Activated CD4-positive, alpha-beta T cell treated with anti-CD3 and anti-CD28 coated beads, Interleukin-2, amount 50 U/mL, for 1 hour (primary cell): Measurements from ENCODE around the gene KRTAP5-2.

ENCODE experiments used
- DNase-seq: peaks from one replicate; pipeline ENCODE4 v3.0.0-alpha.2; 2020

Gene KRTAP5-2

GRCh38 chr11:1565904-1566247, 32.2 kb downstream of the KRTAP5-2 start:
- DNase-seq, result no peak

DNA sequence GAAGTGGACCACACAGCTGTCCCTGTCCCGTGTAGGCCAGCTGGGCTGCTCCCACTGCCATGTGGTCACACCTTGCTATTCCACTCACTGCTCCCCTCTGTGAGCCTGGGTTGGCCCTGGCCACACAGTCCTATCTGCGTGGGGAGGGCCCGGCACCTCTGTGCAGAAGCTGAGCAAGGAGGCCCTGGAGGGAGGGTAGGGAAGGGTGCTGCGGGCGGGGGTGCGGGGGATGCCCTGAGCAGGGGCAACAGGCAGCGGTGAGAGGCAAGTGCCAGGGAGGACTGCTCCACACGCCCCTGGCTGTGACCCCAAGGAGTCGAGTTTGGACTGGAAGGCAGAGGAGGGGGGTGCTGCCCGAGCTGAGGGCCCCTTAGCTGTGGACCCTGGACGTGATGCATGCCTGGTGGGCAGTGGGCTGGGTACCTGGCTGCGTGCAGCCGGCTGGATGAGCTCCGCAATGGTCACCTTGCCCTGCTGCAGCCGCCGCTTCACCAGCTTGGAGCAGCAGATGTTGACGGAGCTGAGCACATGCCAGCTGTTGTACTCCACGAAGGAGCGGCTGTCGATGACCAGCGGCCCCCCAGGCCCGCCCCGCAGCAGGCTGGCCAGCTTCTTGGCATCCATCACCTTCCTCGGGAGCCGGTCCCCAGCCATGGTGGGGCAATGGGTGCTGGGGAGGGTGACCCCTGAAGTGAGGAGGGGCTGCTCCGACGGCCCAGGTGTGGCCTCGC, 32.8 kb downstream of the KRTAP5-2 start:
- DNase-seq, result no peak

DNA sequence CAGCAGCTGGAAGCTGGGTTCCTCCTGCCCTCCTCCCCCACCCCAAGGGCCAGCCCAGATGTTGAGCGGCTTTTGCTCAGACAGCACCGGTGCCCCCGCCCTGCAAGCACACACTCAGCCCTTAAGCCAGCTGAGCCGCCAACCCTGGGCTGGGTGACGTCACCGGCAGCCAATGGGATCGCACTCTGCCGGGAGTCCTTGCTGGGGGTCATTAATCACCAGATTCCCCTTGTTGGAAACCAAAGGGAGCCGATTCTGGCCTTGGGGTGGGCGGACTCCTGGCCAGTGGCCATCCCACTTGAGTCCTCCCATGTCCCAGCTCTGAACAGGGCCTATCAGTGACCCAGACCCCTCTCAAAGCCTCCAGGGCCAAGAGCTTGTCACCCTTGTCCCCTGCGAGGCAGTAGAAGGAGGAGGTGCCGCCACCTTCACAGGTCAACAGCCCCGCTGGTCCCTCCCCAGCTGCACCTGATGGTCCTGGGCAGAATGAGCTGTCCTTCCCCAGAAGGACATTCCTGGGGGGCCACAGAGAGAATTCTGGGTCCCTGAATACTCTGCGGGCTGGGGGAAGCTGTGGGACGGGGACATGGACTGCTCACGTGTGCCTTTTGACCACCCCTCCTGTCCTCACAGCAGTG, 33.4 kb downstream of the KRTAP5-2 start:
- peak; percentile 41 for DNase-seq

GRCh38 chr11:1563697-1564534, 34.2 kb downstream of the KRTAP5-2 start:
- DNase-seq, result no peak

- no peak for DNase-seq
Measured at GRCh38 chr11:1563149-1563638, 34.9 kb downstream of the KRTAP5-2 start.

DNA sequence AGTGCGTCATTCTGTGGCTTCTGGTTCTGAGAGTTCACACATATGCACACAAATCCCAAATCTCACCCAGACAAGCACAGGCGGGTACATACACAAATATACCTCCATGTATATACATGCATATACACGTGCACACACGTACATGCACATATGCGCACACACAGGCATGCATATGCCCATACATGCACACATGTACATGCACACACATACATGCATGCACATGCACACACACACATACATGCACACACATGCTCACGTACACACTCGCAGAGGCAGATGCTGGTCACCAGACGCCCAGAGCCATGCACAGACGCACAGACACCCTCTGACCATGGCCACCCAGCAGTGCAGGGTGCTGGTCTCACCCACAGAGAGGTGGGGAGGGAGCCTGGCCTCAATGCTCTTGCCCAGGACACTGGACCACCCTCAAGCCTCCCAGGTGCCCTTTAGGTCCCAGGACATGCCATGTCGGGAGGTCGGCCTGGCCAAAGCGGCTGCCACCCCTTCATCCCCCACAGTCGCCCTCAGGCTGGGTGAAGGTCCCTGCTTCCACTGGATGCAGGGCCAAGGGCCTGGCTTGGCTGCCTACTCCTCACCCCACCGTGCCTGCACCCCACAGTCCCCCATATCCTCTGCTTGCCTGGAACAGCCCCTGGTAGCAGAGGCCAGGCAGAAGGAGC, 35.5 kb downstream of the KRTAP5-2 start:
- no peak for DNase-seq

- no peak for DNase-seq
Measured at GRCh38 chr11:1561955-1562354, 36.1 kb downstream of the KRTAP5-2 start.

- no peak for DNase-seq
Measured at GRCh38 chr11:1561266-1561665, 36.8 kb downstream of the KRTAP5-2 start.

DNA sequence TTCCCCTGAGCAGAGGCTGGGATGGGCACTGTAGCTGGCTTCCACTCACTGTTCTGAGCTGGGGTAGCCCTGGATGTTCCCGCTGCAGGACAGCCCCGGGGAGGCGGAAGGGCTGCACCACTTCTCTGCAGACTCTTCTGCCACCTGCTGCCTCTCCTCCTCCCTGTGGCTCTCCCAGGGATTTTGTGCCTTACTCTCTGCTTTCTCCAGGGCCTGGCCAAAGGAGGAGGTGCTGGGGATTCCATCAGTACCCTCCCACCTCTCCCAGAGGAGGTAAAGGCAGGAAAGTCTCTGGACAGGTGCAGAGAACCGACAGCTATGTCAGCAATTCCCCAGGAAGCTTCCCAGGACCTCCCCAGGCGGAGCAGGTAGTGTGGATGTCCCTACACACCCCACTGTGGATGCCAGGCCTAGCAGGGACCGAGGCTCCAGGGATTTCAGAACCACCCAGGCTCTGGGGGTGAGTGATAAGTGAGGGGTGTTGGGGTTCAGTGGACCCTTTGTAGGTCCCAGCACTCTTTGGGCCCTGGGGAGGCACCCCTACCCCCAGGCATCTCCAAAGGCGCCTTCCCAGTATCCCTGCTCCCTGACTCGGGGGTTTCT, 37.3 kb downstream of the KRTAP5-2 start:
- DNase-seq, result no peak

DNA sequence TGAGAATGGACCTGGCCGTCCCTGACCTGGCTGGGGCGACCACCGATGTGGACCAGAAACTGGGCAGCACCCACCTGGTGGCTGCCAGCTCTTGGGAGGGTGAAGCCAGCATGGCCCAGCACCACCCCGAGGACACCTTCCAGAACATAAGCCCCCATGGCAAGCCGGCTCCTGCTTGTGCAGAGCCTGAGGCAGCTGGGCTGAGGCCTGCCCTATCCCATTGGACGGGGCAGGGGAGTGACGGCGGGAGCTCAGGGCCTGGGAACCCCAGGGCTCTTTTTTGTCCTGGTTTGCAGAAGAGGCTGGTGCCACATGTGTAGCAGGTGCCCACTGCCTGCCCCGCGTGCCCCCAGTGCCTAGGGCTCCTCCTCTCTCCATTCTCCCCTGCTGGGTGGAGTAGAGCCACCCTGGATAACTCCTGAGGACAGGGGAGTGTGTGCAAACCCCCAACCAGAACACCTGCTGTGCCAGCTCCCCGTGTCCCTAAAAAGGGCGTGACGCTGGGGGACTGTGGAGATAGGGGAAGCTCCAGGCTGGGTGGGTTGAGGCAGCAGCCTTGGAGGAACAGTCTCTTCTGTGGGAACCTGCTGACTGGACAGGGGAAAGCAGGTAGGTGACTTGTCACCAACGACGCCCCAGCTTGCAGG, 38.0 kb downstream of the KRTAP5-2 start:
- no peak for DNase-seq

- DNase-seq, result no peak
Measured at GRCh38 chr11:1559111-1559951, 38.8 kb downstream of the KRTAP5-2 start.

DNA sequence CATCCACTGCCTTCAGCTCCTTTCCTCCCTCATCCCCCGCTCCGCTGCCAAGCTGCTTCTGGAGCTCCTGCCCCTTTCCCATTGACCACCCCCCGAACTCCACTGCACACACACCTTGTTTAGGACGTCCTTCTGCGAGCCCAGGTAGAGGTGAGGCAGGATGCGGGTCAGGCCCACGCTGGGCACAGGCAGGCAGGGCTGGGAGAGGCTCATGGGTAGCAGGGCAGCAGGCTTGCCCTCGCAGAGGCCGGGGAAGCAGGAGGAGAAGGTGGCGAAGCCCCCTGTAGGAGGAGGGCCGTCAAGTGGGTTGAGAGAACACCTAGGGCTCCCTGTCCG, 39.4 kb downstream of the KRTAP5-2 start:
- no peak for DNase-seq

DNA sequence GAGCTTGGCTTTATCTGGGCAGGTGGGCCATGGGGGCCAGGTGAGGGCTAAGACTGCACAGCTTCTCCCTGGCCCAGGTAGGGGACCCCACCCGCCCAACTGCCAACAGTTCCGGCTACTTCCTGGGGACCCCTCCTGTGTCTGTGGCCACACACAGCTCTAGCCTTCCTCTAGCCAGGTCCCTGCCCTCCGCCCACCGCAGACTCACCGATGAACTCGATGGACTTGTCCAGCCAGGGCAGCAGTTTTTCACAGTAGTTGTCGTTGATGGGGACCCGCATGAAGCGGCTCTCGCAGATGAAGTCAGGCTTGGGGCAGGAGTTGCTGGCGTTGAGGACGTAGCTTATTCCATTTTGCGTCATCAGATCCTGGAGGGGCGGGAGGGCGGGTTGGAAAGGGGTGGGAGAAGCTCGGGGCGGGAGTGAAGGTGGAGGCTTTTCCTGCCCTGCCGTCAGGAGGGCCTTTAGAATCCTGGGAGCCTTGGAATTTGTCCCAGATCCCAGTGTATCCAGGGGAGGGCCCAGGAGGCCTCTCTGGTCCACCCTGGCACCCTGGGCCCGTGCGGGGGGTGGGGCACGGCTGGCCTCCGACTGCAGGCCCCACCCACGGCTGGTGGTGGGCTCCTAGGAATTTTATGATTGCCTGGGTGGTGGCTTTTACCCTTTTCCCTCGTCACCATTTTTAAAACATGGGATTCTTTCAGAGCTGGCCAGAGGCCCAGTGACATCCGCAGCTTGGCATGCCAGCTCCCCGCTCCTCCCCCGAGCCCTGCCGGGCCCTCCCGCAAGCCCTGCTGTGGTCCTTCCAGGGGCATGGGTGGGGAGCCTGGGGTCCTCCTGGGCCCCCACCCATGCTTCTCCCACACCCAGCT, 40.0 kb downstream of the KRTAP5-2 start:
- DNase-seq, result no peak

GRCh38 chr11:1557051-1557884, 40.8 kb downstream of the KRTAP5-2 start:
- DNase-seq, result no peak

DNA sequence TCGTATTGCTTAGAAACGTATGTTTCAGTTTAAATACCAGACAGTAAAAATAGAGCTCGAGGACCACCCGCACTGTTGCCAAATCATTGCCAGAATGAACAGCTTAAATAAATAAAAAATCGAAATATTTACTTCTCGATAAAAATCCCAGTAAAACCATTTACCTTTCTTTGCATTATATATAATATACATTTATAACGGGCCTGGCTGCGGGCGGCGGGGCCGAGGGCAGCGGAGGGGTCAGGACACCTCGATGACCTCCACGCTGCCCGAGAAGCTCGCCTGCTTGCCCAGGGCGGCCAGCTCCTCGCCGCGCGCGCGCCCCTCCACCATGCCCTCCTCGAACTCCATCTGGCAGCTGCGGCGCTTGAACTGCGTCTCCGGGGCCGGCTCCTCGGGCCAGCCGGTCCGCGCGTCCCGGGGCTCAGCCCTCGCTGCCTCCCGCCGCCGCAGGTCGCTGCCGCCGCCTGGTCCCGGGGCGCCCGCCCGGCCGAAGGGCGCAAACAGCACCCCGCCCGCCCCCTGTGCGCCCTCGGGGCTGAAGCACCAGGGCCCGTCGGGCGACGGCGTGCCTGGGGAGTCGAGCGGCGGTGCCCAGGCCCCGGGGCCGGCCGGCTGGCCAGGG, 41.7 kb downstream of the KRTAP5-2 start:
- no peak for DNase-seq

DNA sequence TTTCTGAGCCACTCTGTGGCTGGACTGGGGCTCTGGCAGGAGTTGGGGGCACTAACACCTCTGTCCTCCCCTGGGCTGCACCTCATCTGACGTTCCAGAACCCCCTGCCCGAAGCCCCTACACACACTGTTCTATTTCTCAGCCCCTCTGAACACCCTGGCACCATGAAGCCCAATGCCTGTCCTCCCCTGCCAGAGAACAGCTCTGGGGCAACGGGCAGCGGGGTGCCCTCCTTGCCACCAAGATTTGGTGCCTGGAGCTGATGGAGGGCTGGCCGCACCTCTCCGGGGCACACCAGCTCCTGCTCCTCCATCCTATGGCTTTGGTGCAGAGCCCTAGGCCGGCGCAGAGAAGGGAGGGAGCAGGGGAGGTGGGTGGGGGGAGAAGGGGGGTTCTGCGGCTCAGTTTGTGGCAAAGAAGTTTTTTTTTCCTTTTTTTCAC, 42.4 kb downstream of the KRTAP5-2 start:
- no peak for DNase-seq

- DNase-seq, result no peak
Measured at GRCh38 chr11:1554981-1555712, 42.9 kb downstream of the KRTAP5-2 start.
